ENCODE results near the gene COBL. TPM values are rescaled to one million over a fixed set of nuclear protein-coding genes. Genes with fewer than 3 reads are reported as not detected.

COBL gene
- total and polyA plus RNA-seq, 5 donors from 2014 or later = 0.03 to 0.59 TPM; not detected in 3

DNA sequence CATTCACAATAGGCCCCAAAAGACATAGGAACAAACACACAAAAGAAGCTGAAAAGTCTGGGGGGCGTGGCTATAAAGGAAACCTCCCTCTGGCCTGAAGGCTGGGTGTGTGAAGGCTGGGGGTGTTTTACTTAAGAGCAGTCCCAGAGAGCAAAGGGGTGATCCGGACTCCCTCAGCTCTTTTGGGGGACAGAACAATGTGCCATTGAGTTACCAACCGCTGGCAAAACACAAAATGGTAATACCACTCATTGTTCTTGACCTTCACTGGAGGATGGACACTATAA lies 189.0 kb downstream of the COBL start:
- Histone ChIP-seq H3K27me3 (ENCODE audit: control insufficient read depth, insufficient read depth, low read length) (no peaks in the 10 kb centered on the region), H3K36me3 (ENCODE audit: control insufficient read depth, insufficient read depth, low read length) (no peaks in the 10 kb centered on the region), H3K4me3 (ENCODE audit: low read depth, low read length) (no peak overlapping the region), H3K4me1 (ENCODE audit: control insufficient read depth, insufficient read depth, low read length, poor library complexity, severe bottlenecking) (no peaks in the 10 kb centered on the region), H3K9me3 (ENCODE audit: control insufficient read depth in 2 of 2, low read length in 2 of 2) (no peaks in the 10 kb centered on the region), H3K27ac (ENCODE audit: insufficient read depth, low read length, poor library complexity, severe bottlenecking) (no peak overlapping the region)
- Mint-ChIP-seq H3K27me3 (no peaks in the 10 kb centered on the region), H3K36me3 (no peaks in the 10 kb centered on the region), H3K4me3 (no peak overlapping the region), H3K9me3 (no peaks in the 10 kb centered on the region), H3K27ac (no peak overlapping the region), H3K4me1 (peaks cover 0 to under 1% (median 0%) of the 10 kb centered on the region in 4 donors)
- DNase-seq (no peak), ATAC-seq (ENCODE audit: low read depth in 2 of 2) (no peak)

DNA sequence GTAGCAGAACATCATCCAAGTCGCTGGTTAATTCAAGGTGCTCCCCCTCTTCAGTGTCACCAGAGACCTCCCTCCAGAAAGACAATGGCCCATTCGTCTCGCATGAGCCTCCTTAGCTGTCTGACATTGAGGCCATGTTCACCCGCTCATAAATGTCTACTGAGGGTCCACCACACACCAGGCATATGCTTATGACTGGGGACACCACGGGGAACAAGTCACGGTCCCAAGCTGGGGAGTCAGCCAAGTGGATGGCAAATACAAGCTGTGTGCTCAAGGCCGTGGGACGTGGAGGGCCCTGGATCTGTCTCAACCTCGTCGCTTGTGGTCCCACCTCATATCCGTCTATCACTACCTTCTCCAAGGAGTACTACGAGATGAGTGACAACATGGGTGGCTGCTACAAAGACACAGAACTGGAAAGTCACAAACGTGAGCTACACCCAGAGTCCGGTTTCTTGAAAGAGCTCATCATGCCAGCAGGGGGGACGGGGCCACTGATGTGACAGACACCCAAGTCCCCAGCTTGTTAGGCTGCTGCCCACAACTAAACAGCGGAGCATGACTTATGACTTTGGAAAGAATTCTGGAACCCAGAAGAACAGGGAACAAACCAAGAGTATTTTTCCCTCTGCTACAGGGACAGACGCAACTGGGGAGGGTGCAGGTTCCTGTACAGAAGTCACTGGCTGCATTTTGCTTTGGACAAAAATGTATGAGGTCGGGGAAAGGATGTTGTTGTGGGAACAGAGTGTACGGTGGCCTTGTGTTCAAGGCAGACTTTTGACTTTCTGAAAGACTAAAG lies 189.6 kb downstream of the COBL start:
- no peak overlapping the region for H3K4me3 Mint-ChIP-seq
- H3K27ac Mint-ChIP-seq = no peak overlapping the region
- H3K36me3 ChIP-seq (ENCODE audit: control insufficient read depth, insufficient read depth, low read length) = no peaks in the 10 kb centered on the region
- H3K4me1 ChIP-seq (ENCODE audit: control insufficient read depth, insufficient read depth, low read length, poor library complexity, severe bottlenecking) = no peaks in the 10 kb centered on the region
- no peak overlapping the region for H3K27ac ChIP-seq (ENCODE audit: insufficient read depth, low read length, poor library complexity, severe bottlenecking)
- no peaks in the 10 kb centered on the region for H3K27me3 ChIP-seq (ENCODE audit: control insufficient read depth, insufficient read depth, low read length)
- no peak overlapping the region for H3K4me3 ChIP-seq (ENCODE audit: low read depth, low read length)
- H3K36me3 Mint-ChIP-seq = no peaks in the 10 kb centered on the region
- no peaks in the 10 kb centered on the region for H3K9me3 Mint-ChIP-seq
- peaks cover 0 to 6% (median 2%) of the 10 kb centered on the region in 4 donors for H3K4me1 Mint-ChIP-seq
- H3K27me3 Mint-ChIP-seq = no peaks in the 10 kb centered on the region
- ATAC-seq (ENCODE audit: low read depth in 2 of 2) (no peak), DNase-seq (no peak)
- H3K9me3 ChIP-seq (ENCODE audit: control insufficient read depth in 2 of 2, low read length in 2 of 2) = no peaks in the 10 kb centered on the region

DNA sequence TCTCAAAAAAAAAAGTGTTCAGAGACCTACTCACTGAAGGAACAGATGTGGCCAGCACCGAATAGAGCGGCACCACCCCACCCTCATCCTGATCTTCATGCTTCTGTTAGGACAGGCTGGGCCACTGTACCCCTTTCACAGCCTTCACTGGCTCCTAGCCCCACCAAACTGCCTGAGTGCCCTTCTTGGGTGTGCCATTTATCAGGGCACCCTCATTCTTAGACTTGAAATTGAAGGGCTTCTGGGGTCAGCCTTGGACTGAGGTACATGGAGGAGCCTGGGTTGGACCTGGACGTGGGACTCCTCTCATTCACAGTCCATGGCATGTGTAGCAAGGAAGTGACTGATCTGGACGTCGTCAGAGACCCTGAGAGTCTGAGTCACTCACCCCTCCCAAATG lies 190.3 kb downstream of the COBL start:
- Mint-ChIP-seq H3K4me3 (no peak overlapping the region), H3K27me3 (no peaks in the 10 kb centered on the region), H3K27ac (peak overlapping the region in 1 of 3 donors; percentile 67), H3K36me3 (no peaks in the 10 kb centered on the region), H3K4me1 (peaks cover 0 to 13% (median 9%) of the 10 kb centered on the region in 4 donors), H3K9me3 (no peaks in the 10 kb centered on the region)
- no peaks in the 10 kb centered on the region for H3K9me3 ChIP-seq (ENCODE audit: control insufficient read depth in 2 of 2, low read length in 2 of 2)
- no peaks in the 10 kb centered on the region for H3K4me1 ChIP-seq (ENCODE audit: control insufficient read depth, insufficient read depth, low read length, poor library complexity, severe bottlenecking)
- H3K36me3 ChIP-seq (ENCODE audit: control insufficient read depth, insufficient read depth, low read length) = no peaks in the 10 kb centered on the region
- H3K4me3 ChIP-seq (ENCODE audit: low read depth, low read length) = no peak overlapping the region
- DNase-seq (no peak), ATAC-seq (ENCODE audit: low read depth in 2 of 2) (no peak)
- H3K27ac ChIP-seq (ENCODE audit: insufficient read depth, low read length, poor library complexity, severe bottlenecking) = no peak overlapping the region
- H3K27me3 ChIP-seq (ENCODE audit: control insufficient read depth, insufficient read depth, low read length) = no peaks in the 10 kb centered on the region

DNA sequence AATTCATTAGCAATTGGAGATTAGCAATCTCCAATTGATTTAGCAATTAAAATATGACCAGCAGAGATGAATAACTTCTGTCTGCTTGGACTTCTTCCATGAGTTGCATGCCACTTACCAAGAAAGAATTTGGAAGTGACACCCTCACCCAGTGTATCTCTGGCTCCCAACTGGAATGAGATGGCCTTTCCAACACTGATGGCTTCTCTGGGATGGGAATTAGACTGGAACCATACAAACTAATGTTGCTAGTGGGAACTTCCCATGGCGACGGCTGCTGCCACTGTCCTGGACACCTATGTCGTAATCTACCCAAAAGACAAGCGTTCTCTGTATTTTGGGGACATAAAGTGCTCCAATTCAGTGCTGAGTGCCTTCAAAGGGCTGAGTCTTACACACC lies 192.3 kb downstream of the COBL start:
- Mint-ChIP-seq H3K4me3 (no peak overlapping the region), H3K9me3 (peaks cover 0 to 1% (median 0%) of the 10 kb centered on the region in 7 donors), H3K4me1 (peaks cover 0 to 20% (median 12%) of the 10 kb centered on the region in 4 donors), H3K27ac (no peak overlapping the region), H3K27me3 (no peaks in the 10 kb centered on the region), H3K36me3 (no peaks in the 10 kb centered on the region)
- no peak overlapping the region for H3K4me3 ChIP-seq (ENCODE audit: low read depth, low read length)
- no peaks in the 10 kb centered on the region for H3K9me3 ChIP-seq (ENCODE audit: control insufficient read depth in 2 of 2, low read length in 2 of 2)
- no peak for ATAC-seq (ENCODE audit: low read depth in 2 of 2)
- H3K4me1 ChIP-seq (ENCODE audit: control insufficient read depth, insufficient read depth, low read length, poor library complexity, severe bottlenecking) = no peaks in the 10 kb centered on the region
- DNase-seq = no peak
- no peaks in the 10 kb centered on the region for H3K36me3 ChIP-seq (ENCODE audit: control insufficient read depth, insufficient read depth, low read length)
- H3K27me3 ChIP-seq (ENCODE audit: control insufficient read depth, insufficient read depth, low read length) = no peaks in the 10 kb centered on the region
- H3K27ac ChIP-seq (ENCODE audit: insufficient read depth, low read length, poor library complexity, severe bottlenecking) = no peak overlapping the region

DNA sequence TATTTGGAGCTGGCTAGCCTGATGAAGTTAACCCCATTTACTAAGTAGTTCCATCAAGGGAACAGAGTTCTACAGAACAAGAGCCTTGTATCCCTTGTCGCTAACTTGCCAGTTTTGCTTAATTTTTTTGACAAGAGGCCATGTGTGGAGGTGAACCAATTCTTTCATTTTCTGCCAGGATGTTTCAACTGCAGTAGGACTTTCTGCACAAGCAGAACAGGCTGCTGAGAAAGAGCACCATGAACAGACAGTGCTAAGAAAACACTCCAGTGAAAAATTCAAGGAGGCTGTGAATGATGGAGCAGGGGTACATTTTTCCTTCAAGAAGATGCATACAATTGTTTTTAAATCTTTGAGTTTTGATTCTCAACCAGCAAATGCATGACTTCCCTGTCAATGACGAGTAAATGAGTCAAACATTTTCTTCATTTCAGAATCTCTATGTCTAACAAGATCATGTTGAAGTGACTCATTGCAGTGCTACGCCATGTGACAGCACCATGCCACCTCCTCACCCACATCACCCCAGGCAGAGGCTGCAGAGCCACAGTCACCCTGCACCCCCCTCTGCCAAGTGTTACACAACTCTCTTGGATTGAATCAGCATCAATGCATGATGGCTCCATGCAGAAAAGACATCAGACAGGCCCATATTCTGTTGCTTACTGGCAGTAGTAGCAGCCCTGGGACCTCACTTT lies 193.1 kb downstream of the COBL start:
- Mint-ChIP-seq H3K27ac (no peak overlapping the region), H3K4me1 (peaks cover 0 to 20% (median 12%) of the 10 kb centered on the region in 4 donors), H3K36me3 (no peaks in the 10 kb centered on the region), H3K9me3 (peaks cover 0 to 1% (median 0%) of the 10 kb centered on the region in 7 donors), H3K27me3 (no peaks in the 10 kb centered on the region), H3K4me3 (no peak overlapping the region)
- no peak overlapping the region for H3K4me3 ChIP-seq (ENCODE audit: low read depth, low read length)
- no peaks in the 10 kb centered on the region for H3K27me3 ChIP-seq (ENCODE audit: control insufficient read depth, insufficient read depth, low read length)
- H3K36me3 ChIP-seq (ENCODE audit: control insufficient read depth, insufficient read depth, low read length) = no peaks in the 10 kb centered on the region
- peak in 1 of 2 donors; percentile 56 for ATAC-seq (ENCODE audit: low read depth in 2 of 2)
- H3K27ac ChIP-seq (ENCODE audit: insufficient read depth, low read length, poor library complexity, severe bottlenecking) = no peak overlapping the region
- H3K4me1 ChIP-seq (ENCODE audit: control insufficient read depth, insufficient read depth, low read length, poor library complexity, severe bottlenecking) = no peaks in the 10 kb centered on the region
- no peaks in the 10 kb centered on the region for H3K9me3 ChIP-seq (ENCODE audit: control insufficient read depth in 2 of 2, low read length in 2 of 2)
- DNase-seq = peak in 1 of 3 donors; percentile 23

DNA sequence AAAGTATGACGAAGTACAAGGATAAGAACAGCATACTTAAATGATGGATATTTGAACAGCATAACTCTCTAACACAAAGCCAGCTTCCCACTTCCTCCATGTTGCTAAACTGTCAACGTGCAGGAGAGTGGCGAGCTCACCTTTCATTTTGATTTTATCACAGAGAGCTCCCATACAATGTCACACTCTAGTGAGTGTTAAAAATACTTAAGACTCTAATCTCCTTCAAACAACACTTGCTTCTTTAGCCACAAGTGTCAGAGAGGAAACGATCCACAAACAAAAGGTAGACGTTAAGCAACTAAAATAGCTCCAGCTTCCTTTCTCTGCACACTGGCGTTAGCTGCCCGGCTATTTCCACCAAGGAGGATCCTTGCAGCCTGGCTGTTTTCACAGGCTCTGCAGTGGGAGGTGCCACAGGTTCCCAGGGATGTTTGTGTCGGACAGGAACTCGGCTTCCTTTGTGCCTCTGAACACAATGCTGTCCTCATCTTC lies 194.6 kb downstream of the COBL start:
- H3K9me3 ChIP-seq (ENCODE audit: control insufficient read depth in 2 of 2, low read length in 2 of 2) = no peaks in the 10 kb centered on the region
- DNase-seq (no peak), ATAC-seq (ENCODE audit: low read depth in 2 of 2) (no peak)
- Mint-ChIP-seq H3K27ac (peak overlapping the region in 2 of 3 donors; percentile 27 to 33), H3K36me3 (no peaks in the 10 kb centered on the region), H3K9me3 (peaks cover 0 to 1% (median 0%) of the 10 kb centered on the region in 7 donors), H3K4me3 (peak overlapping the region in 2 of 4 donors; percentile 8), H3K4me1 (peaks cover 0 to 20% (median 12%) of the 10 kb centered on the region in 4 donors), H3K27me3 (no peaks in the 10 kb centered on the region)
- no peaks in the 10 kb centered on the region for H3K4me1 ChIP-seq (ENCODE audit: control insufficient read depth, insufficient read depth, low read length, poor library complexity, severe bottlenecking)
- H3K4me3 ChIP-seq (ENCODE audit: low read depth, low read length) = peak overlapping the region; percentile 2
- no peaks in the 10 kb centered on the region for H3K27me3 ChIP-seq (ENCODE audit: control insufficient read depth, insufficient read depth, low read length)
- H3K27ac ChIP-seq (ENCODE audit: insufficient read depth, low read length, poor library complexity, severe bottlenecking) = no peak overlapping the region
- H3K36me3 ChIP-seq (ENCODE audit: control insufficient read depth, insufficient read depth, low read length) = no peaks in the 10 kb centered on the region

DNA sequence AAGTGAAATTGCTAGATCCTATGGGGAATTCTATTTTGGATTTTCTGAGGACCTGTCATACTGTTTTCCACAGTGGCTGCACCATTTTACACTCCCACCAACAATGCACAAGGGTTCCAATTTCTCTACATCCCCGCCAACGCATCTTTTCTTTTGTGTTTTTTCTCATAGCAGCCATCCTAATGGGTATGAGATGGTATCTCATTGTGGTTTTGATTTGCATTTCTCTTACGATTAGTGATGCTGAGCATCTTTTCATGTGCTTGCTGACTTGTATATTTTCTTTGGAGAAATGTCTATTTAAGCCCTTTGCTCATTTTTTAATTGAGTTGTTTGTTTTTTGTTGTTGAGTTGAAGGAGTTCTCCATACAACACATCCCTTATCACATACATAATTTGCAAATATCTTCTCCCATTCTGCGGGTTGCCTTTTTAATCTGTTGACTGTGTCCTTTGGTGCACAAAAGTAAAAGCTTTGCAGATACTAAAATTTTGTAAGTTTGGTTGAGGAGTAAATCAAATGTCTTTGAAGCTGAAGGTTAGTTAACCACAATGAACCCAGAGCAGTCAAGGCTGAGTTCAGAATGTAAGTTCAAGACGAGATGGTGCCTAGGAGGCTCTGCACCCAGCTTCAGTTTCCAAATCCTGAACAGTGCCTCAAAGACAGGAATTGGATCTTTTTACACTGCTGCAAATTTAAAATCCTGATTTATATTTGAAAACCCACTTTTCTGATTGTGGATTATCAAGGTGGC lies 195.4 kb downstream of the COBL start:
- Histone ChIP-seq H3K4me3 (ENCODE audit: low read depth, low read length) (peak overlapping the region; percentile 2), H3K9me3 (ENCODE audit: control insufficient read depth in 2 of 2, low read length in 2 of 2) (no peaks in the 10 kb centered on the region), H3K4me1 (ENCODE audit: control insufficient read depth, insufficient read depth, low read length, poor library complexity, severe bottlenecking) (no peaks in the 10 kb centered on the region), H3K27me3 (ENCODE audit: control insufficient read depth, insufficient read depth, low read length) (no peaks in the 10 kb centered on the region), H3K27ac (ENCODE audit: insufficient read depth, low read length, poor library complexity, severe bottlenecking) (no peak overlapping the region), H3K36me3 (ENCODE audit: control insufficient read depth, insufficient read depth, low read length) (no peaks in the 10 kb centered on the region)
- Mint-ChIP-seq H3K27ac (peak overlapping the region in 1 of 3 donors; percentile 27), H3K4me1 (peaks cover 0 to 20% (median 12%) of the 10 kb centered on the region in 4 donors), H3K4me3 (peak overlapping the region in 1 of 4 donors; percentile 8), H3K27me3 (peaks cover 1% of the 10 kb centered on the region), H3K36me3 (no peaks in the 10 kb centered on the region), H3K9me3 (peaks cover 0 to 1% (median 0%) of the 10 kb centered on the region in 7 donors)
- ATAC-seq (ENCODE audit: low read depth in 2 of 2) (no peak), DNase-seq (no peak)
